HFF-Myc (cell line): Measurements from ENCODE around the gene UBE2Q2.
A peak's percentile ranks its signal among the peaks of the same experiment; 100 is the strongest.

ENCODE experiments used
- DNase-seq: peaks from one replicate; pipeline ENCODE4 v3.0.0-alpha.2; 2011; ENCODE audit warnings: low read depth; ENCODE audit errors: extremely low read depth
- H3K4me3 ChIP-seq: replicated peaks from 2 replicates; pipeline ENCODE4 v1.5.1; 2011; ENCODE audit warnings: low read depth, mild to moderate bottlenecking, control low read depth, low read length
- TF ChIP-seq, protein P1 (sequence below): IDR thresholded peaks from 2 replicates; pipeline ENCODE4 v1.5.1; 2012; ENCODE audit warnings: mild to moderate bottlenecking, low read depth, low read length, control low read depth; ENCODE audit errors: missing control alignments

The UBE2Q2 gene

DNA sequence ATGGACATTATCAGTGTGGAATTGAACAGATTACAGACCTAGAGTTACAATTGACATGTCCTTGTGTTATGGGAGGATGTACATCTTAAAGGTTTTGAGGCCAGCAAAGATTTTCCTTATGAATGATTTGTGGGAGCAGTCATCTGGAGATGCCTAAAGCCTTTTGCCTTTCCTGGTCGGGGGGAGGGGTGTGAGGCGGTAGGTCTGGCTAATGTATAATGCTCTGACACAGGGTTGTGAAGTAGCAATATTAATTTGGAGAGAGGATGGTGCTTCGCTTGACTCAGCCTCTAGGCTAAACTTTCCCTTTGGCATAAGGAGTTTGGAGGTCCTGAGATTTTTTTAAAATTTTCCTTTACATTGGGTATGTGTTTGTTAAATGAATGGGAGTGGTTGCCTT is 83.7 kb downstream of the UBE2Q2 start:
- TF ChIP-seq, protein P1, sequence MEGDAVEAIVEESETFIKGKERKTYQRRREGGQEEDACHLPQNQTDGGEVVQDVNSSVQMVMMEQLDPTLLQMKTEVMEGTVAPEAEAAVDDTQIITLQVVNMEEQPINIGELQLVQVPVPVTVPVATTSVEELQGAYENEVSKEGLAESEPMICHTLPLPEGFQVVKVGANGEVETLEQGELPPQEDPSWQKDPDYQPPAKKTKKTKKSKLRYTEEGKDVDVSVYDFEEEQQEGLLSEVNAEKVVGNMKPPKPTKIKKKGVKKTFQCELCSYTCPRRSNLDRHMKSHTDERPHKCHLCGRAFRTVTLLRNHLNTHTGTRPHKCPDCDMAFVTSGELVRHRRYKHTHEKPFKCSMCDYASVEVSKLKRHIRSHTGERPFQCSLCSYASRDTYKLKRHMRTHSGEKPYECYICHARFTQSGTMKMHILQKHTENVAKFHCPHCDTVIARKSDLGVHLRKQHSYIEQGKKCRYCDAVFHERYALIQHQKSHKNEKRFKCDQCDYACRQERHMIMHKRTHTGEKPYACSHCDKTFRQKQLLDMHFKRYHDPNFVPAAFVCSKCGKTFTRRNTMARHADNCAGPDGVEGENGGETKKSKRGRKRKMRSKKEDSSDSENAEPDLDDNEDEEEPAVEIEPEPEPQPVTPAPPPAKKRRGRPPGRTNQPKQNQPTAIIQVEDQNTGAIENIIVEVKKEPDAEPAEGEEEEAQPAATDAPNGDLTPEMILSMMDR: no peak
- no peak for DNase-seq
- H3K4me3 ChIP-seq: no peak overlapping the region

DNA sequence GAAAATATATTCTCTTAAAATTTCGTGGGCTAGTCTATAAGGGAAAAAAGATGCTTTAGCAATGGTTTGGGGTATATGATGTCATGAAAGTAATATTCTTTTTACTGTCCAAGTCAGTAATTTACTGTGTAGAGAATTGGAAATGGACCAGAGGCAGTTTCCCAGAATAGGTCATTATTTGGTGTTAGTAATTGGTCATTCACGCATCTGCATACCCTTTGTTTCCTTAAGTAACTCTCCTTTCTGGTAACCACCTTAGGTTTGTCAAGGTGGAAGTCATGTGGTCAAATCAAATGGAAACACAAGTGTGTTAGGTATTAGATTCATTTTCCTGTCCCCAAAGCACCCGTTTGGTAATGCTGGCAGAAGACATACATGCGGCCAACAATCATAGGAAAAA is 84.4 kb downstream of the UBE2Q2 start:
- TF ChIP-seq, protein P1: no peak
- no peak overlapping the region for H3K4me3 ChIP-seq
- DNase-seq: no peak

DNA sequence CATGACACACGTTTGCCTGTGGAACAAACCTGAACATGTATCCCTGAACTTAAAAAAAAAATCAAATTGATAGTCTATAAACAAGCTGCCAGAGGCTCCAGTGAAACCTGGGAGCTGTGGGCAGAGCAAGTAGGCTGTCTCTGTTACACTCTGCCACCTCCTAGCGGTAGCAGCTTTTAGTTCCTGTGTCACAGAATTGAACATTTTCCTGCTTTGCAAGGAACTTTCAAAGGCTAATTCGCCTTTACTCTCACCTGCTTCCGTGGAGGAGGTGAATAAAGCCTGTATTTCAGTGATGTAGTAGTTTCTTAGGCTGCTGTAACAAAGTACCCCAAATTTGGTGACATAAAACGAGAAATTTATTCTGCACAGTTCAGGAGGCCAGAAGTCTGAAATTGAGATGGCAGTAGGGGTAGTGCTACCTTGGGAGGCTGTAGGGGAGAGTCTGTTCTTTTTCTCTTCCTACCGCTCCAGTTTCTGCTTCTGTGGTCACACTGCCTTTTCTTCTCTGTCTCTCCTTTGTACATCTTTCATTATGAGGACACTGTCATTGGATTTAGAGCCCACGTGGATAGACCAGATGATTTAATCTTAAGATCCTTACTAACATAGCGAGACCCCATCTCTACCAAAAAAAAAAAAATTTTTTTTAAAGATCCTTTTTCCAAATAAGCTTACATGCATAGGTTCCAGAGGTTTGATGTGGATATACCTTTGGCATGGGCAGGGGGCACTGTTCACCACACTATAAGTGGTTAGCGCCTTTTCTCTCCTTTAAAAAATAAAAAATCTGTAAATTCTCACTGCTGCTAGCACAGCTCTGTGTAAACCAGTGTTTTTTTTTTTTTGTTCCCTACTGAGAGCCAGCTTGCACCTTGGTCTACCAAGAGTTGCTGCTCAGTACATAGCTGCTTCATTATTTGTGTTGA is 85.7 kb downstream of the UBE2Q2 start:
- DNase-seq: no peak
- no peak overlapping the region for H3K4me3 ChIP-seq
- TF ChIP-seq, protein P1: peak; percentile 41

DNA sequence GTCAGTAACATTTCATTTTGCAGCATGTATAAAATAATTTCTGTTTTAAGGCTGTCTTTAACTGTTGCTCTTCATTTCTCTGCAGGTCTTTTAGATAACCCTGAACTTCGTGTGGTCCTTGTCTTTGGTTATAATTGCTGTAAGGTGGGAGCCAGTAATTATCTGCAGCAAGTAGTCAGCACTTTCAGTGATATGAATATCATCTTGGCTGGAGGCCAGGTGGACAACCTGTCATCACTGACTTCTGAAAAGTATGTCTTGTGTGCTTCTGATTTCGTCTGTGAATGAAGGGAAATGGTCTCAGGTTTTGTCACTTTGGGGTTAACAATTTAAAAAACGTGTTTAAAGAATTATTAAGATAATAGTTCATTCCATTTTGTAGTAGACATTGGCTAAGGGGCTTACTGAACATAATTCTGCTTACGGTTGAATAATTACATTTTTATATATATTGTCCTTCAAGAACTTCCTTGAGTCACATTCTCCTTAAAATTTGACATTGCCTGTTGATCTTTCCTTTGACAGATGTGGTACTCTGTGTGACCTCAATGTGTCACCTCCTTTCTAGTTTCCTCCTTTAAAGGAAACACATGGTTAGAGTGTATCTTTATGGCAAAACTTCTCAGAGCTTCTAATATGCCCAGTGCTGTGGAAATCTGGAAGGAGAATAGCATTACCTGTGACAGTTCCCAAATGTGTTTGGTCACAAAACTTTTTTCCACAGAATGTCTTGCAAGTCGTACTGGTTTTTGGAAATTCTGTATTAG is 86.7 kb downstream of the UBE2Q2 start:
- no peak overlapping the region for H3K4me3 ChIP-seq
- TF ChIP-seq, protein P1: no peak
- no peak for DNase-seq

DNA sequence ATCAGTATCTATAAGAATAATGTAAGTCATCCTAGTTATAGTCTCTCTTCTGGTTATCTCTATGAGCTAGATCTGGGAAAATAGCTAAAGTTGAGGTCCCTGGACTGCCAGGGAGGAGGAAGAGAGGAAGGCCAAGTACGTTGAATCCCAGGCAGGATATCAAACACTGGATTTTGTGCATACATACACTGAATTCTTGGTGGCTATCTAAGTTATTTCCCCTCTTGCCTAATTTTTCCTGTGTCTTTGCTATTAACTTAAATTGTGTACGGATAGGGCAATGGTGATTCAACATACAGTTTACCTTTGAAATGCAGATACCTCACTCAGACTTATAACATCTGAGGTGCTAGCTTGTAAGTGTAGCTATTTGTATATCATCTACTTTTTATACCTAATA is 87.6 kb downstream of the UBE2Q2 start:
- DNase-seq: no peak
- no peak overlapping the region for H3K4me3 ChIP-seq
- TF ChIP-seq, protein P1: no peak

DNA sequence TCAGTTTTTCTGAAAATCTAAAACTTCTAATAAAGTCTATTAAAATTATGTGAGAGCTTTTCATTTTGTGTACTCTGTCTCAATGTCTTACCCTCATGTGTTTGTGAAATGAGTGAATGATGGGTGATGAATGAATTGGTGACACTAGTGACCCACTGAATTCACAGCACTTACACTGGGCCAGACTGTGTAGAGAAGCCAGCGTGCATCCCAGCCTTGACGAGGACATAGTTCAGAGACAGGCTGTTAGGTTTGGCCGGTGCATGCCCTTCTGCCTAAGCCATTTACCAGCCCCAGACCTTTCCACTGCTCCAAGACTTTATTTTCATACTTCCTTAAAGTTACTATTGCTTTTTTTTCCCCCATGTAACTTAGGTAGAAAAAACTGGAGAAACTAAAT is 99.2 kb downstream of the UBE2Q2 start:
- TF ChIP-seq, protein P1: no peak
- DNase-seq: no peak
- no peak overlapping the region for H3K4me3 ChIP-seq
